Kidney glomerular epithelial cell (primary cell): ENCODE data around the gene BUB1B.
"Not testable (repeated sequence)": the region's sequence is repeated elsewhere in the genome, so short reads cannot be mapped to it uniquely, and the experiment has no call there.

Experiments used
- DNase-seq: peaks from one replicate; lab custom pipeline; 2025; lab: John Stamatoyannopoulos, UW

The BUB1B gene

DNA sequence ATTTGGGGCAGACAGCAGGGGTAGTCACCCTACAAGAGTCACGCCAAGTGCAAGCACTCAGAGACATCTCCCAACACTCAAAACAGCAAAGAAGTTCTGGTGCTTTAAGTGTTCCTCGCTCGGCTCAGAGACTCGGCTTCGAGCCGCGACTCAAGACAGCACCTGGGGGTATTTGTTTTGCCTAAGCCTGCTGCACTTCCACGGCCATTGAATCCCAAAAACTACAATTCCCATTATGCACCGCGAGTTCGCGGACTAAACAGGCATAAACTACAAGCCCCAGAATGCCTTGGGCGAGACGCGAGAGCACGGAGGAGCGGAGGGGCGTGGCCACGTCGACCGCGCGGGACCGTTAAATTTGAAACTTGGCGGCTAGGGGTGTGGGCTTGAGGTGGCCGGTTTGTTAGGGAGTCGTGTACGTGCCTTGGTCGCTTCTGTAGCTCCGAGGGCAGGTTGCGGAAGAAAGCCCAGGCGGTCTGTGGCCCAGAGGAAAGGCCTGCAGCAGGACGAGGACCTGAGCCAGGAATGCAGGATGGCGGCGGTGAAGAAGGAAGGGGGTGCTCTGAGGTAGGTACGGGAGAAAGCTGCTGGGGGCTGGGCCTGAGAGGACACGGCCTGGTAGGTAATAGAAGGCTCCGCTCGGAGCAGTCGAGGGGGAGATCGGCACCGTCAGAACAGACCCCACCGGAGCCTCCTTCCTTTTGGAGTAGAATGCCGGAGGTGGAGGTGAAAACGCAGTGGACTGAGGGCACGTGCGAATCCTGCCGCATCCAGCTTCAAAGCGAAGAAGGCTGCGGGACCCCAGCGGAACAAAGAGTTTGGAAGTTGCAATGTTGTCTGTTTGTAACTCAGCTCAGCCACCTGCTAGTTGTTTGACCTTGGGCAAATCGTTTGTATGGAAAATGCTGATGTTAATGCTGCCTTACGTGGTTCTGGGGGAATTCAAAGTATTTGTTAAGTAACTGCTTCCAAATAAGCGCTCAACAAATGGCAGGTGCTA lies at the start of gene BUB1B:
BUB1B (plus strand) TSS at position 381 of the 1,000 bp plus-strand sequence; CDS start at position 533, 152 bp downstream.
- DNase-seq: peak; percentile 89

DNA sequence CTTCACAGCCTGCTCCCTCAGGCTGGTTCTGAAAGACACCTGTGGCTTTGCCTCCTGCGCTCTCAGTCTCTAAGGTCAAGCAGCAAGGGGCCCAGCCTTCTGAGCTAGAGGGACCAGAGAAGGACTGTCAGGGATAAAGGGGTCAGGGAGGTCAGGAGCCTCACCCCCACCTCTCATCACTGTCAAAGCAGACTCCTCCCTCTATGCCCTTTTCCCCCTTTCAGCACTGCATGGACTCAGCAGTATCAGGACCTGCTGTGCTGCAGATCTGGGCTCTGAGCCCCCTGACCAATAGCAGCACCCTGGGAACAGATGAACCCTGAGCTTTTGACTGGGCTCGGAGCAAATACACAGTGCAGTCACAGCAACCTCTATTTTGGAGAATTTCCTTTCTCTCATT lies 49.0 kb upstream of the BUB1B start:
- no peak for DNase-seq

DNA sequence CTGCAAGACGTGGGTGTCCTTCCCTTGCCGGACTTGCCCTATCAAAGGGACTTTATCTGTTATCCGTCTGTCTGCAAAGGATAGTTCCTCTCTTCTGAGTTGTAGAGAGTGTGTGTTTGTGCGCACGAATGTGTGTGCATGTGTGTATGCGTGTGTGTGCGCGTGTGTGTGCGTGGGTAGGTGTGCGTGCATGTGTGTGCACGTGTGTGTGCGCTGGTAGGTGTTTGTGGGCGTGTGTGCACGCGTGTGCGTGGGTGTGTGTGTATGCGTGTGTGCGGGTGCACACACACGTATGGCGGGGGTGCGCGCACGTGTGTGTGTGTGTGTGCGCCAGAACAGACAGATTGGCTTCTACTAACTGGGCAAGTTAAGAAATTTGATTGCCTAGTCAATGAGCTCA lies 48.1 kb upstream of the BUB1B start:
- no peak for DNase-seq

DNA sequence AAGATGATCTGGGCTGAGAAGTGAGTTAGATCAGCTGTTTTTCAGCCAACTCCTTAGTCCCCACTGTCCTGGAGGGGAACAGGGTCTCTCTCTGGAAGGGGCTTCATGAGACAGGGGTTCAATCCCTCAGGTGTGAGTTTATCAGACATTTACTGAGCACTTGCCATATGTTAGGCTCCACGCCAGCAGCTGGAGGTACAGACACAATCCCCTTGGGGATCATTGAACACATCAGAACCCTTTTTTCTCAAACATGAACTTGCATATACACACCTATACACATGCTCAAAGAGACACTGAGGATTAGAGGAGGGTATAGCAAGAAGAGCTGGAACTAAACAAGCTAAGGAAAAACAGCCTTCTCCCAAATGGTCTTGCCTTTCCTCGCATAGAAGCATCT lies 46.7 kb upstream of the BUB1B start:
- DNase-seq: no peak

GRCh38 chr15:40115106-40115505 lies 45.8 kb upstream of the BUB1B start:
- not testable (repeated sequence) for DNase-seq

DNA sequence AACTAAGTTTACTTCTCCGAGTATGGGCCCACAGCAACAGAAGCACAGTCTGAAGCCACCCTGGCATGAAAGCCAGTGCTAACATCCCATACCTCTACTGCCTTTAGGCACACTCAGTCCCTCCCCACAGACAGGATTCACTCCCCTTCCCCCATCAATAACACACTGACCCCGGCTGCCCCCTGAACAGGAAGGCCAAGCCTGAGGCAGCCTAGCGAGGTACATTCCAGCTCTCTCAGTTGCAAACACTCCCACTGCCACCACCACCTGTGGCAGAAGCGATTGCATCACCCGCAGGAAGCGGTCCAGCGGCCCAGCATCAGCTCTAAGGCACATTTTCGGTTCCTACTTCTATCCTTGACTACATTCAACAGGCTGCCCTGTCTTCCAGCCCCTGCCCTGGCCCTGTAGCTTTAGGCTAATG lies 45.2 kb upstream of the BUB1B start:
- peak; percentile 29 for DNase-seq

DNA sequence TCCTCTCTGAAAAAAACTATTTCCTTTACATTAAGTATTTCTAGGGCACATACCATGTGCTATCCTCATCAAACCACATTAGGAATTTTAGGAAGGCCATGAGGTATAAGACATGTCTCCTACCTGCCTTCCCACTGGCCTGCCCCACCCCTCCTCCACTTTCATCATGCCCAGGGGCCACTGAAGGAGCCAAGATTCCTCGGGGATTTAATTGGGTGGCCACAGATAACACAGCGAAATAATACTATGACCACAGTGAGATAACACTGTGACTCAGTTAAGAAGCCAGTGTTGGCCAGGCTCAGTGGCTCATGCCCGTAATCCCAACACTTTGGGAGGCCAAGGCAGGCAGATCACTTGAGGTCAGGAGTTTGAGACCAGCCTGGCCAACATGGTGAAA lies 42.4 kb upstream of the BUB1B start:
- no peak for DNase-seq

- DNase-seq: no peak
These were observed 38.8 kb upstream of the BUB1B start for GRCh38 chr15:40121911-40122638.

GRCh38 chr15:40122989-40123388 lies 37.9 kb upstream of the BUB1B start:
- DNase-seq: not testable (repeated sequence)

- not testable (repeated sequence) for DNase-seq
These were observed 37.0 kb upstream of the BUB1B start for GRCh38 chr15:40123863-40124262.

GRCh38 chr15:40124333-40124732 lies 36.5 kb upstream of the BUB1B start:
- not testable (repeated sequence) for DNase-seq

DNA sequence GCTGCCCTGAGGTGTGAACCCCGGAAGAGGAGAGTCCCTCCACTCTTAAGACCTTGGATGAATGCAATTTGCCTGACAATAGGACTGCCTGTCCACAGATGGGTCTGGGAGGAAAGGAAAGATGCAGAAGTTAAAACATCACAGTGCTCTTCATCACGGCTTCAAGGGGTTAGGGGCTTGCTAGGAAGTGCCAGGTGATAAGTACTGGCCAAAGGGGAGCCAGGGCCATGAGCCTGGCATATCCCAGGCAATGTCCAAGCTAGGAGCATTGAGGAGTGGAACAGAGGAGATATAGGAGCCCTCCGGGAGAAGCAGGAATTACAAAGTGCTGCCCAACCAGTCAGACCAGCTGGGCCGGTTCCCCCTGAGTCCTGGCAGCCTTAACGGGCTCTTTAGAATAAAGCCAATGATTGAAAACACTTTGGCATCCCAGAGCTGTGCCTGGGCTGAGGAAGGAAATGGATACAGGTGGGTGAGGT lies 36.0 kb upstream of the BUB1B start:
- not testable (repeated sequence) for DNase-seq

DNA sequence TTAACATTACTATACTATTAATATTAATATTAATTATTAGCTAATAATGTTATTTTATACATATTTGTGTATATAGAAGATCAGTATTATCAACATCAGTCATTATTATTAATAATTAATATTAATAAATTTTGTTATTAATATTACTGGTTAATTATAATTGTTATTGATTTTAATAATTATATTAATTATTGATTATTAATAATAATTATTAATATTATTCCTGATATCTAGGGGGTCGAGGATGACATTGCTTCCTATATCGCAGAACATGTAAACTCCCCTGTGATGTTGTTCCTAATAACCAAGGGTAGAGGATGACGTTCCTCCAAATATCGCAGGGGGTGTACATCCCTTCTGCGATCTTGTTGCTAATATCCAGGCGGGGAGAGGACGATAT lies 34.9 kb upstream of the BUB1B start:
- no peak for DNase-seq

DNA sequence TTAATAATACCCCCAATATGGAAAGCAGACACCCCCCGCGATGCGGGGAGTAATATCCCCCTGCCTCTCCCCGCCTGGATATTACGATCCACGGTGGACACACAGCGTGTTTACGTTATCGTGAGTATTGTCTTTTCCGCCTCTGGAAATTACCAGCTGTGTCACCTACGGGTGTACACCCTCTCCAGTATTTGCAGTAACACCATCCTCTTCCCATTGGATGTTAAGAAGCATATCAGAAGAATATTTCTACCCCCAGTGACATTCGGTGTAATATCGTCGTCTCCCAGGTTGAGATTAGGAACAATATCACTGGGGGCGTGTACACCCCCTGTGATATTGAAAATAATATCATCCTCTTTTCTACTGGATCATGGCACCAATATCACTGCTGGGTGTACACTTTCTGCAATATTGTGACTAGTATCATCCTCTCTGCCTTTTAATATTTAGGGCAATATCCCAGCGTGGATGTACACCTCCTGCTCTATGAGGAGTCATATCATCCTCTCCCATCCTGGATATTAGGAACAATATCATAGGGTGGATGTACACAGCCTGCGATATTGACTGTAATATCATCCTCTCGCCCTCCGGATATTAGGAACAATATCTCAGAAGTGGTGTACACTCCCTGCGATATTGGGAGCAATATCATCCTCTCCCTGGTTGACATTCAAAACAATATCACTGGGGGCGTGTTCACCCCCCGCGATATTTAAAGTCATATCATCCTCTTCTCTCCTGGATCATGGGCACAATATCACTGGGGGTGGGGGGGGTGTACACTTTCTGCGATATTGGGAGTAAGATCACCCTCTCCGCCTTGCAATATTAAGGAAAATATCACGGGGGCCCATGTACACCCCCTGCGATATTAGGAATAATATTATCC lies 31.9 kb upstream of the BUB1B start:
- DNase-seq: no peak

DNA sequence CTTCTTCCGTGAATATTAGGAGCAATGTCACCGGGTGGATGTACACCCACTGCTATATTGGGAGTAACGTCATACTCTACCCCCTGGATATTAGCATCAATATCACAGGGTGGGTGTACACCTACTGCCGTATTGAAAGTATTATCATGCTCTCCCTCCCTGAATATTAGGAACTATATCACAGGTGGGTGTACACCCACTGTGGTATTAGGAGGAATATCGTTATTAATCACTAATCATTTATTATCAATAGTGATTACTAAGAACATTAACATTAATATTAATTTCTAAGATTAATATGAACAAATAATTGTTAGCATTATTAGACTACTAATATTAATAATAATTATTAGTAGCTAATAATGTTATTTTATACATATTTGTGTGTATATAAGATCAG lies 30.8 kb upstream of the BUB1B start:
- no peak for DNase-seq

GRCh38 chr15:40130799-40131502 lies 29.9 kb upstream of the BUB1B start:
- no peak for DNase-seq

DNA sequence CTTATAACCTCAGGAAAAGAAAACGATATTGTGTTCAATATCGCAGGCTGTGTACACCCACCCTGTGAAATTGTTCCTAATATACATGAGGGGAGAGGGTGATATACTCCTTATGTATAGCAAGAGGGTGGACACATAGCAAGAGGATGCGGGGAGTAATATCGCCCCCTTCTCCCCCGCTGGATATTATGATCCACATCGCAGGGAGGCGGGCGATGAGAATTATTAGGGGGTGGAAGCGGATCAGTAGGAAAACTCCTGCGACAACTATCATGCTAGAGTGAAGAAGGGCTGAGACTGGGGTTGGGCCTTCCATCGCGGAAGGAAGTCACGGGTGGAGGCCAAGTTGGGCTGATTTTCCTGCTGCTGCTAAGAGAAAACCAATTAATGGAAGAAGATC lies 27.3 kb upstream of the BUB1B start:
- DNase-seq: no peak

DNA sequence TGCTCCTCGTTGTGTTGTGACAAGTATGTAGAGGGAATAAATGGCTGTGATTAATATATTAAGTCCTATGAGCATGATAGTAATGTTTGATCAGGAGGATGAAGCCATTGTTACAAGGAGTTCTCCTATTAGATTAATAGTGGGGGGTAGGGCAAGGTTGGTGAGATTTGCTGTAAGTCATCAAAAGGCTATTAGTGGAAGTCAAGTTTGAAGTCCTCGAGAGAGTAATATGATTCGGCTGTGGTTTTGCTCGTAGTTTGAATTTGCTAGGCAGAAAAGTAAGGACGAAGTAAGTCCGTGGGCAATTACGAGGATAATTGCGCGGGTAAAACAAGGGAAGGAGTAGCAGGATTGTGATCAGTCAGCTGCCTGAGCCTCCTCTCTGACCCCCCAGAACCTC lies 26.0 kb upstream of the BUB1B start:
- no peak for DNase-seq

DNA sequence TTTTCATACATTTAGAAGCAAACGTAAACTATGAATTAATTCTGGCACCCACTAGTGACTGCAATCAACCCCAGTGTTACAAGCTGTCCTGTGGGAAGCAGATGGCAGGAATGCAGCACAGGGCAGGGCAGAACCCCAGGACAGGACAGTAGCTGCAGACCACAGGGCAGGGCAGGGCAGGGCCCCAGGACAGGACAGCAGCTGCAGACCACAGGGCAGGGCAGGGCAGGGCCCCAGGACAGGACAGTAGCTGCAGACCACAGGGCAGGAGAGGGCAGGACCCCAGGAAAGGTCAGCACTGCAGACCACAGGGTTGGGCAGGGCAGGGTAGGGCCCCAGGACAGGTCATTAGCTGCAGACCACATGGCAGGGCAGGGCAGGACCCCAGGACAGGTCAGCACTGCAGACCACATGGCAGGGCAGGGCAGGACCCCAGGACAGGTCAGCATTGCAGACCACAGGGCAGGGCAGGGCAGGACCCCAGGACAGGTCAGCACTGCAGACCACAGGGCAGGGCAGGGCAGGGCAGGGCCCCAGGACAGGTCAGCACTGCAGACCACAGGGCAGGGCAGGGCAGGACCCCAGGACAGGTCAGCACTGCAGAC lies 24.9 kb upstream of the BUB1B start:
- DNase-seq: not testable (repeated sequence)

- DNase-seq: no peak
These were observed 24.2 kb upstream of the BUB1B start for GRCh38 chr15:40136470-40137302.
